ENCODE measurements around the gene KCNIP4.

The KCNIP4 gene

DNA sequence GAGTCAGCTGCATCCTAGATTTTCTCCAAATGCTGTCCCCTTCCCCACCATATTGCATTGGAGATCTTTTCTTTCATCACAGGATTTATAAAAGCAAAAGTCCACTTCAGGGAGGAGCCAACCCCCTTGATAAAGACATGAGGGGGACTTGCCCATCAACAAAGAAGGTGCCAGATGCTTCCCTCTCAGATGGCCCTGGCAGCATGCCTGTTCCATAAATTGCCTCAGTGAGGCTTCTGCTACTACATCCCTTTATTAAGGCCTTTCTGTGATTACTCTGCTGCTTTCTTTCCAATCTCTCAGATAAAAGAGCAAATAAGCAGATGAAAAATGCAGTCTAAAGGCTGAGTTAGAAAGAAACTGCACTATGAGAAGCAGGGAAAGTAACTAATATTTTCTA, 736.7 kb downstream of the KCNIP4 start:
- Histone ChIP-seq H3K9me3 (no peaks in the 10 kb centered on the region), H3K4me1 (ENCODE audit: control insufficient read depth in 1 of 2, insufficient read depth in 1 of 2, low read depth in 1 of 2, low read length in 1 of 2) (no peaks in the 10 kb centered on the region), H3K36me3 (no peaks in the 10 kb centered on the region), H3K27ac (no peak overlapping the region), H3K27me3 (no peaks in the 10 kb centered on the region), H3K4me3 (ENCODE audit: low read depth in 1 of 2, low read length in 1 of 2) (no peak overlapping the region)
- TF ChIP-seq, protein P1, sequence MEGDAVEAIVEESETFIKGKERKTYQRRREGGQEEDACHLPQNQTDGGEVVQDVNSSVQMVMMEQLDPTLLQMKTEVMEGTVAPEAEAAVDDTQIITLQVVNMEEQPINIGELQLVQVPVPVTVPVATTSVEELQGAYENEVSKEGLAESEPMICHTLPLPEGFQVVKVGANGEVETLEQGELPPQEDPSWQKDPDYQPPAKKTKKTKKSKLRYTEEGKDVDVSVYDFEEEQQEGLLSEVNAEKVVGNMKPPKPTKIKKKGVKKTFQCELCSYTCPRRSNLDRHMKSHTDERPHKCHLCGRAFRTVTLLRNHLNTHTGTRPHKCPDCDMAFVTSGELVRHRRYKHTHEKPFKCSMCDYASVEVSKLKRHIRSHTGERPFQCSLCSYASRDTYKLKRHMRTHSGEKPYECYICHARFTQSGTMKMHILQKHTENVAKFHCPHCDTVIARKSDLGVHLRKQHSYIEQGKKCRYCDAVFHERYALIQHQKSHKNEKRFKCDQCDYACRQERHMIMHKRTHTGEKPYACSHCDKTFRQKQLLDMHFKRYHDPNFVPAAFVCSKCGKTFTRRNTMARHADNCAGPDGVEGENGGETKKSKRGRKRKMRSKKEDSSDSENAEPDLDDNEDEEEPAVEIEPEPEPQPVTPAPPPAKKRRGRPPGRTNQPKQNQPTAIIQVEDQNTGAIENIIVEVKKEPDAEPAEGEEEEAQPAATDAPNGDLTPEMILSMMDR (IDR thresholded peaks at IDR 0.05), result no peak

- Histone ChIP-seq H3K36me3 (no peaks in the 10 kb centered on the region), H3K4me3 (ENCODE audit: low read depth in 1 of 2, low read length in 1 of 2) (no peak overlapping the region), H3K27ac (no peak overlapping the region), H3K9me3 (no peaks in the 10 kb centered on the region), H3K4me1 (ENCODE audit: control insufficient read depth in 1 of 2, insufficient read depth in 1 of 2, low read depth in 1 of 2, low read length in 1 of 2) (no peaks in the 10 kb centered on the region), H3K27me3 (no peaks in the 10 kb centered on the region)
- TF ChIP-seq, protein P1 (IDR thresholded peaks at IDR 0.05), result no peak
Measured at GRCh38 chr4:21209860-21210259, 738.7 kb downstream of the KCNIP4 start.

DNA sequence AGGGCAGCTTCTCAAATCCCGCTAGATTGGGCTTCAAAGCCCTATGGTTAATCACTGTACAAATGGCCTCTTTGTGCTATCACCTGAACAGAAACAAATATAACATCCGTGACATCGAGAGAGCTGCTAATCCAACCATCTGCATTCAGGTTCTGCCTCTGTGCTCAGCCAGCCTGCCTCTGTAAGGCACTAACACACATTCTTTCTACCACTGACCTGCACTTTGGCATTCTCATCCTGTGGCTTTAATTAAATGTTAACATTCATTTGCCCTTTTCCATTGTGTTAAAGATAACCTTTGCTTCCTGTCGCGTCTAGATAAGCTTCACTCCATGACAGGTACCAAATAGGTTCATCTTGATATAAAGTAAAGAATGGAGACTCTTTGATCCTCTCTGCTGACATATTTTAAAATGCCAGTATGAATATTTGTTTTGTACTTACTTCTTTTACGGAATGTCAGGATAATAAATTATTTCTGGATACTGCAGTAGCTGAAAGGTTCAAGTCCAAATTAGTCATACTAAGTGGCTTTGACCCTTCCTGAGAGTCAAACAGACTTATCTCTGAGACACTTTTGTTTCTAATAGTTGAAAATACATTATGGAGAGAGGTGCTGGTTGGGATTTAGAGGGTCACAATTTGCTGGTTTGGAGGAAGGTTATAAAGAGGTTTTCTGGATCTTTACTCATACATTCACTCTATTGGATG, 742.6 kb downstream of the KCNIP4 start:
- no peaks in the 10 kb centered on the region for H3K27me3 ChIP-seq
- H3K4me3 ChIP-seq (ENCODE audit: low read depth in 1 of 2, low read length in 1 of 2), result no peak overlapping the region
- H3K4me1 ChIP-seq (ENCODE audit: control insufficient read depth in 1 of 2, insufficient read depth in 1 of 2, low read depth in 1 of 2, low read length in 1 of 2), result no peaks in the 10 kb centered on the region
- TF ChIP-seq, protein P1 (IDR thresholded peaks at IDR 0.05), result no peak
- no peaks in the 10 kb centered on the region for H3K36me3 ChIP-seq
- no peaks in the 10 kb centered on the region for H3K9me3 ChIP-seq
- no peak overlapping the region for H3K27ac ChIP-seq

- no peak overlapping the region for H3K27ac ChIP-seq
Measured at GRCh38 chr4:21203416-21203815, 745.2 kb downstream of the KCNIP4 start.

DNA sequence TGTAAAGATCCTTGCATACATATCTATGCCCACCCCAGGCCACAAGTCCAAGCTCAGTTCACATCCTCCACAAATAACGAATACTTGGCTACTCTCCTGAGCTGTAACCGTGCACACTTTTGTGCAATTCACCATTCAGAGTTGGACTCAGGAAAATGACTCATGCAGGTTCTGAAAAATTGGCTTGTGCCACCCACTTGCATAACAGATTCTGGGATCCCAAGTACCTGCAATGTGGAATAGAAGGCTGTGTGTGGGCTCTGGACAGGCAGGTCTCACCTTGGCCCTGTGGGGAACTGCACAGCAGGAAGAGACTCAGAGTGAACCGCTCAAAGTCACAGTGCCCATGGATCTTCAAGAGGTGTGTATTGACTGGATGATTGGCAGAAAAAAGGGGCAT, 745.6 kb downstream of the KCNIP4 start:
- Histone ChIP-seq H3K4me1 (ENCODE audit: control insufficient read depth in 1 of 2, insufficient read depth in 1 of 2, low read depth in 1 of 2, low read length in 1 of 2) (no peaks in the 10 kb centered on the region), H3K4me3 (ENCODE audit: low read depth in 1 of 2, low read length in 1 of 2) (no peak overlapping the region), H3K9me3 (no peaks in the 10 kb centered on the region), H3K27ac (no peak overlapping the region), H3K36me3 (no peaks in the 10 kb centered on the region), H3K27me3 (no peaks in the 10 kb centered on the region)
- TF ChIP-seq, protein P1 (IDR thresholded peaks at IDR 0.05), result no peak

More at GRCh38 chr4:21203416-21203815, 745.2 kb downstream of the KCNIP4 start:
- Histone ChIP-seq H3K9me3 (no peaks in the 10 kb centered on the region), H3K4me3 (ENCODE audit: low read depth in 1 of 2, low read length in 1 of 2) (no peak overlapping the region), H3K36me3 (no peaks in the 10 kb centered on the region), H3K27me3 (no peaks in the 10 kb centered on the region), H3K4me1 (ENCODE audit: control insufficient read depth in 1 of 2, insufficient read depth in 1 of 2, low read depth in 1 of 2, low read length in 1 of 2) (no peaks in the 10 kb centered on the region)
- TF ChIP-seq, protein P1 (IDR thresholded peaks at IDR 0.05), result no peak

Measured in neutrophil (primary cell).